IMR-90 (cell line): ENCODE results near the gene LSG1.

Experiments
- ELK1 ChIP-seq: fragments of 150-350 bp; IDR thresholded peaks from 2 replicates; pipeline ENCODE4 v1.6.1; 2016; ENCODE audit warnings: low read depth, mild to moderate bottlenecking, low read length, moderate library complexity, borderline replicate concordance
- MAFK ChIP-seq: IDR thresholded peaks from 2 replicates; pipeline ENCODE4 v1.6.1; 2012; ENCODE audit warnings: low read depth, low read length, improper control_type of control experiment
- MAZ ChIP-seq: IDR thresholded peaks from 2 replicates; pipeline ENCODE4 v1.6.1; 2012; ENCODE audit warnings: low read depth, mild to moderate bottlenecking, low read length, improper control_type of control experiment, moderate library complexity, borderline replicate concordance
- MXI1 ChIP-seq: IDR thresholded peaks from 2 replicates; pipeline ENCODE4 v1.6.1; 2012; ENCODE audit warnings: low read depth, mild to moderate bottlenecking, low read length, moderate library complexity, borderline replicate concordance
- NFE2L2 ChIP-seq: fragments of 150-350 bp; IDR thresholded peaks from 2 replicates; pipeline ENCODE4 v1.6.1; 2016; ENCODE audit warnings: low read depth, mild to moderate bottlenecking, low read length
- POLR2A ChIP-seq: IDR thresholded peaks from 2 replicates; pipeline ENCODE4 v1.6.1; 2012; ENCODE audit warnings: mild to moderate bottlenecking, low read depth, low read length
- RAD21 ChIP-seq: IDR thresholded peaks from 2 replicates; pipeline ENCODE4 v1.6.1; 2012; ENCODE audit warnings: low read length, improper control_type of control experiment
- RCOR1 ChIP-seq: IDR thresholded peaks from 2 replicates; pipeline ENCODE4 v1.6.1; 2012; ENCODE audit warnings: mild to moderate bottlenecking, low read length, improper control_type of control experiment; ENCODE audit not compliant: insufficient replicate concordance
- RFX5 ChIP-seq: IDR thresholded peaks from 2 replicates; pipeline ENCODE4 v1.8.0; 2012; ENCODE audit warnings: low read depth, mild to moderate bottlenecking, low read length, moderate library complexity
- SMC3 ChIP-seq: fragments of 150-350 bp; IDR thresholded peaks from 2 replicates; pipeline ENCODE4 v1.6.1; 2016; ENCODE audit warnings: low read depth, mild to moderate bottlenecking, antibody characterized with exemption, low read length, moderate library complexity
- TF ChIP-seq, protein P1 (sequence below): conservative IDR thresholded peaks from 2 replicates; pipeline ENCODE4 v1.5.1; 2012; ENCODE audit warnings: mild to moderate bottlenecking, low read depth, low read length, improper control_type of control experiment
- TF ChIP-seq, protein P2 (sequence below): fragments of 150-350 bp; IDR thresholded peaks from 2 replicates; pipeline ENCODE4 v1.6.1; 2017; ENCODE audit warnings: mild to moderate bottlenecking, antibody characterized with exemption, low read length, low read depth

- TF ChIP-seq, protein P1, sequence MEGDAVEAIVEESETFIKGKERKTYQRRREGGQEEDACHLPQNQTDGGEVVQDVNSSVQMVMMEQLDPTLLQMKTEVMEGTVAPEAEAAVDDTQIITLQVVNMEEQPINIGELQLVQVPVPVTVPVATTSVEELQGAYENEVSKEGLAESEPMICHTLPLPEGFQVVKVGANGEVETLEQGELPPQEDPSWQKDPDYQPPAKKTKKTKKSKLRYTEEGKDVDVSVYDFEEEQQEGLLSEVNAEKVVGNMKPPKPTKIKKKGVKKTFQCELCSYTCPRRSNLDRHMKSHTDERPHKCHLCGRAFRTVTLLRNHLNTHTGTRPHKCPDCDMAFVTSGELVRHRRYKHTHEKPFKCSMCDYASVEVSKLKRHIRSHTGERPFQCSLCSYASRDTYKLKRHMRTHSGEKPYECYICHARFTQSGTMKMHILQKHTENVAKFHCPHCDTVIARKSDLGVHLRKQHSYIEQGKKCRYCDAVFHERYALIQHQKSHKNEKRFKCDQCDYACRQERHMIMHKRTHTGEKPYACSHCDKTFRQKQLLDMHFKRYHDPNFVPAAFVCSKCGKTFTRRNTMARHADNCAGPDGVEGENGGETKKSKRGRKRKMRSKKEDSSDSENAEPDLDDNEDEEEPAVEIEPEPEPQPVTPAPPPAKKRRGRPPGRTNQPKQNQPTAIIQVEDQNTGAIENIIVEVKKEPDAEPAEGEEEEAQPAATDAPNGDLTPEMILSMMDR, result no peak
- TF ChIP-seq POLR2A (no peak), RFX5 (no peak), RAD21 (no peak), RCOR1 (no peak), ELK1 (no peak), MXI1 (no peak), MAZ (no peak), NFE2L2 (no peak), SMC3 (no peak), MAFK (no peak)
- TF ChIP-seq, protein P2, sequence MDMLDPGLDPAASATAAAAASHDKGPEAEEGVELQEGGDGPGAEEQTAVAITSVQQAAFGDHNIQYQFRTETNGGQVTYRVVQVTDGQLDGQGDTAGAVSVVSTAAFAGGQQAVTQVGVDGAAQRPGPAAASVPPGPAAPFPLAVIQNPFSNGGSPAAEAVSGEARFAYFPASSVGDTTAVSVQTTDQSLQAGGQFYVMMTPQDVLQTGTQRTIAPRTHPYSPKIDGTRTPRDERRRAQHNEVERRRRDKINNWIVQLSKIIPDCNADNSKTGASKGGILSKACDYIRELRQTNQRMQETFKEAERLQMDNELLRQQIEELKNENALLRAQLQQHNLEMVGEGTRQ, result no peak
Measured at GRCh38 chr3:194647747-194648146, 24.2 kb downstream of the LSG1 start.
